CD14-positive monocyte (primary cell): Measurements from ENCODE around the gene CYB5R4. TPM values are rescaled to one million over a fixed set of nuclear protein-coding genes. Genes with fewer than 3 reads are reported as not detected.

Experiments
- DNase-seq, 3 donors: peaks; one replicate each; pipeline ENCODE4 v3.0.0-alpha.2; 2011 to 2022
- H2AFZ ChIP-seq: 2 replicates; pipeline ENCODE4 v1.6.0; 2012; ENCODE audit warnings: mild to moderate bottlenecking, low read depth, low read length, inconsistent platforms; ENCODE audit not compliant: insufficient read depth, poor library complexity, severe bottlenecking
- H3K27ac ChIP-seq, 2 donors: 1 replicate in 1 of 2; 2 replicates in 1 of 2; pipeline ENCODE4 v1.5.1; 2012 to 2013; ENCODE audit warnings: low read length in 2 of 2, control low read depth in 1 of 2, inconsistent platforms in 1 of 2, low read depth in 1 of 2, mild to moderate bottlenecking in 1 of 2
- H3K27me3 ChIP-seq, 2 donors: one replicate each; pipeline versions ENCODE4 v1.6.0 to v1.6.1; 2011 to 2013; ENCODE audit warnings: low read length in 2 of 2; ENCODE audit not compliant: control insufficient read depth in 2 of 2, insufficient read depth in 2 of 2
- H3K36me3 ChIP-seq, 2 donors: replicated peaks in 1 of 2; 1 replicate in 1 of 2; 2 replicates in 1 of 2; pipeline versions ENCODE4 v1.5.1 to v1.6.1; 2012 to 2013; ENCODE audit warnings: low read length in 2 of 2, control low read depth in 1 of 2, inconsistent platforms in 1 of 2, mild to moderate bottlenecking in 1 of 2; ENCODE audit not compliant: insufficient read depth in 2 of 2, control insufficient read depth in 1 of 2
- H3K4me1 ChIP-seq, 2 donors: 1 replicate in 1 of 2; 2 replicates in 1 of 2; pipeline versions ENCODE4 v1.5.1 to v1.6.1; 2012 to 2013; ENCODE audit warnings: low read length in 2 of 2, control low read depth in 1 of 2, inconsistent platforms in 1 of 2, mild to moderate bottlenecking in 1 of 2, moderate library complexity in 1 of 2; ENCODE audit not compliant: insufficient read depth in 2 of 2, control insufficient read depth in 1 of 2
- H3K4me2 ChIP-seq: replicated peaks from 2 replicates; pipeline ENCODE3; 2012; ENCODE audit warnings: low read length, moderate library complexity, mild to moderate bottlenecking; ENCODE audit not compliant: poor library complexity, severe bottlenecking; ENCODE audit errors: extremely low read depth
- H3K4me3 ChIP-seq, 3 experiments: fragments of 200-600 bp in 1 of 3; sonication (generic) in 1 of 3; replicated peaks in 1 of 3; 1 replicate in 2 of 3; 2 replicates in 1 of 3; pipeline ENCODE4 v1.5.1; 2011 to 2013; ENCODE audit warnings: low read length in 3 of 3, mild to moderate bottlenecking in 3 of 3, control low read depth in 2 of 3, low read depth in 2 of 3, inconsistent platforms in 1 of 3, moderate library complexity in 1 of 3
- H3K79me2 ChIP-seq: 2 replicates; pipeline ENCODE4 v1.6.0; 2012; ENCODE audit warnings: mild to moderate bottlenecking, control low read depth, inconsistent platforms, low read length, moderate library complexity; ENCODE audit not compliant: insufficient read depth
- H3K9ac ChIP-seq: 2 replicates; pipeline ENCODE4 v1.6.0; 2017; ENCODE audit warnings: low read length, mild to moderate bottlenecking; ENCODE audit not compliant: insufficient read depth, poor library complexity, severe bottlenecking
- H3K9me3 ChIP-seq, 2 donors: replicated peaks in 1 of 2; 1 replicate in 1 of 2; 2 replicates in 1 of 2; pipeline versions ENCODE4 v1.5.1 to v1.6.1; 2012 to 2013; ENCODE audit warnings: low read length in 2 of 2, control low read depth in 1 of 2; ENCODE audit not compliant: control insufficient read depth in 1 of 2, insufficient read depth in 1 of 2
- H4K20me1 ChIP-seq: 2 replicates; pipeline ENCODE4 v1.6.0; 2012; ENCODE audit warnings: mild to moderate bottlenecking, low read length, control low read depth, moderate library complexity; ENCODE audit not compliant: insufficient read depth
- H3K27ac Mint-ChIP-seq, 7 donors: one replicate each; pipeline ENCODE4 v1.8.0; 2020; ENCODE audit warnings: mild to moderate bottlenecking in 7 of 7, mixed read lengths in 7 of 7, moderate library complexity in 6 of 7, inconsistent platforms in 2 of 7
- H3K27me3 Mint-ChIP-seq, 3 donors: one replicate each; pipeline ENCODE4 v1.8.0; 2021 to 2022; ENCODE audit warnings: low read depth in 3 of 3, mild to moderate bottlenecking in 3 of 3, mixed read lengths in 3 of 3, moderate library complexity in 3 of 3, inconsistent platforms in 1 of 3
- H3K36me3 Mint-ChIP-seq, 2 donors: one replicate each; pipeline ENCODE4 v1.8.0; 2020; ENCODE audit warnings: mixed read lengths in 2 of 2, inconsistent platforms in 1 of 2, mild to moderate bottlenecking in 1 of 2
- H3K4me1 Mint-ChIP-seq: one replicate; pipeline ENCODE4 v1.8.0; 2020; ENCODE audit warnings: mild to moderate bottlenecking, mixed read lengths
- H3K4me3 Mint-ChIP-seq, 2 donors: one replicate each; pipeline ENCODE4 v1.8.0; 2020; ENCODE audit warnings: mild to moderate bottlenecking in 2 of 2, mixed read lengths in 2 of 2, moderate library complexity in 1 of 2
- H3K9me3 Mint-ChIP-seq, 7 donors: one replicate each; pipeline ENCODE4 v1.8.0; 2020 to 2022; ENCODE audit warnings: mixed read lengths in 7 of 7, mild to moderate bottlenecking in 6 of 7, moderate library complexity in 6 of 7, inconsistent platforms in 2 of 7
- CTCF ChIP-seq: fragments of 200-600 bp; IDR thresholded peaks from one replicate; pipeline ENCODE4 v1.8.0; 2022; ENCODE audit warnings: antibody characterized with exemption, mild to moderate bottlenecking
- WGBS: methylation state at CpG from one replicate; pipeline ENCODE4 v1.1.5; 2013; ENCODE audit warnings: missing lambda C conversion rate; ENCODE audit not compliant: insufficient coverage; 5-methylcytosine and 5-hydroxymethylcytosine counted together
- intact Hi-C, 2 donors: fragments of 100-400 bp; cut with micrococcal nuclease; formaldehyde crosslinking; loops; one replicate each; pipeline versions ENCODE4 v1.15.0 to v1.15.1; 2023
- polyA plus RNA-seq, 3 donors: library from polyadenylated mRNA; depleted of rRNA in 1 of 3; unstranded in 2 of 3; stranded (reverse) in 1 of 3; fragments of 300-500 nt in 2 of 3; fragments of >200 nt in 1 of 3; fragmentation: Illumina TruSeq in 2 of 3; gene quantifications; 1 replicate in 2 of 3; 2 replicates in 1 of 3; pipeline ENCODE4 v1.2.3, GENCODE V29; 2012 to 2021

The CYB5R4 gene
- polyA plus RNA-seq, 3 donors, result 30.5 to 120 (median 116) TPM

GRCh38 chr6:83920017-83920416 lies 60.5 kb downstream of the CYB5R4 start:
- Mint-ChIP-seq H3K27me3 (no peaks in the 10 kb centered on the region), H3K27ac (no peak overlapping the region), H3K36me3 (peaks cover 51 to 52% of the 10 kb centered on the region in 2 donors), H3K4me1 (peaks cover 11% of the 10 kb centered on the region), H3K4me3 (no peak overlapping the region), H3K9me3 (peaks cover 0 to 2% (median 0%) of the 10 kb centered on the region in 7 donors)
- DNase-seq, result no peak
- peaks cover 68% of the 10 kb centered on the region for H4K20me1 ChIP-seq
- no peak for TF ChIP-seq CTCF
- no CpG with 5 or more reads among the region's 1 CpG for WGBS
- H3K4me2 ChIP-seq, result no peak overlapping the region
- no peak overlapping the region for H3K9ac ChIP-seq
- no peaks in the 10 kb centered on the region for H3K27me3 ChIP-seq
- intact Hi-C loops, result no loop called here
- peaks cover 6% of the 10 kb centered on the region for H3K79me2 ChIP-seq
- H2AFZ ChIP-seq, result no peak overlapping the region
- peaks cover 0 to 2% of the 10 kb centered on the region in 2 donors for H3K4me1 ChIP-seq
- no peak overlapping the region for H3K4me3 ChIP-seq
- no peaks in the 10 kb centered on the region for H3K9me3 ChIP-seq
- H3K27ac ChIP-seq, result no peak overlapping the region
- H3K36me3 ChIP-seq, result peaks cover 39 to 57% of the 10 kb centered on the region in 2 donors

- TF ChIP-seq CTCF, result no peak
- Histone ChIP-seq H3K9me3 (no peaks in the 10 kb centered on the region), H3K4me1 (no peaks in the 10 kb centered on the region), H3K27me3 (no peaks in the 10 kb centered on the region), H3K9ac (no peak overlapping the region), H3K36me3 (peaks cover 52 to 67% of the 10 kb centered on the region in 2 donors), H2AFZ (no peak overlapping the region), H3K4me3 (no peak overlapping the region), H4K20me1 (peaks cover 65% of the 10 kb centered on the region), H3K4me2 (no peak overlapping the region), H3K27ac (no peak overlapping the region), H3K79me2 (peaks cover 5% of the 10 kb centered on the region)
- no peak for DNase-seq
- Mint-ChIP-seq H3K4me1 (peaks cover 2% of the 10 kb centered on the region), H3K27me3 (peaks cover 0 to 1% (median 0%) of the 10 kb centered on the region in 3 donors), H3K36me3 (peaks cover 60 to 61% of the 10 kb centered on the region in 2 donors), H3K4me3 (no peak overlapping the region), H3K9me3 (peaks cover 0 to 2% (median 0%) of the 10 kb centered on the region in 7 donors), H3K27ac (no peak overlapping the region)
- intact Hi-C loops, result no loop called here
- 93% methylated on average over 2 of the region's 5 CpGs for WGBS
Measured at GRCh38 chr6:83921315-83921714, 61.8 kb downstream of the CYB5R4 start.
